ENCODE data around the gene STX16. TPM values are rescaled to one million over a fixed set of nuclear protein-coding genes. Genes with fewer than 3 reads are reported as not detected.

Gene STX16
- total and polyA plus RNA-seq, 9 of the 15 experiments (the other 6 are each of a cell fraction or from before 2014, with no cell fraction given): 4.4 to 43.5 (median 14.7) TPM

DNA sequence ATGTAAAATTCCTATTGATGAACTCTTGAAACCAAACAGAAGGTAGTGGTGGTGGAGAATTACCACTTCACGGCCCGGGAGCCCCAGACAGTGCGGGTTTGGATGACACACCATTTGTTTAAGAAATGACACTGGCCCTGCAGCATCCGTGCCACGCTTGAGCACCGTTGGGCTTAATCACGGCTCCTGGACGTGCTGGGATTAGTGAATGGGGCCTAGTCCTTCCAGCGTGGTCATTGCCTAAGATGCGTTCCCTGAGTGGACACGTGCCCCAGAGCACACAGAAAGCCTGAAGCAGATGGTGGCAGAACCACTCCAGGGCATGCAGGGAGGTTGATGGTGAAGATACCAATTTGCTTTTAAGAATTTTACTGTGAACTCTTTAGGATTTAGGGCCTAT, 14.5 kb downstream of the STX16 start:
- POLR2A ChIA-PET: no interaction called here

More for the DNA sequence above, 14.5 kb downstream of the STX16 start:
- ATAC-seq: no peak
- Histone ChIP-seq H3K27ac (ENCODE audit: extremely low read depth, low read depth, low read length) (no peak overlapping the region), H3K9me3 (replicated peaks; ENCODE audit: control insufficient read depth, insufficient read depth, low read depth, low read length) (no peaks in the 10 kb centered on the region), H4K20me1 (replicated peaks; ENCODE audit: control insufficient read depth, insufficient read depth, low read length) (no peaks in the 10 kb centered on the region; the same call in 1 of the 2 replicates), H3K4me1 (replicated peaks in 1 of 2; ENCODE audit: control insufficient read depth in 2 of 2, insufficient read depth in 2 of 2, low read length in 2 of 2) (no peaks in the 10 kb centered on the region), H3K36me3 (ENCODE audit: control insufficient read depth, insufficient read depth, low read length) (peaks cover 69% of the 10 kb centered on the region; the same call in 2 of the 3 replicates), H3K9ac (ENCODE audit: insufficient read depth in 1 of 2, low read depth in 2 of 2, low read length in 2 of 2) (0 out of 4 replicates have a peak overlapping the region, but pooled peaks of 1 of the 2 experiments have one; percentile 55), H2AFZ (ENCODE audit: low read depth, low read length) (no peak overlapping the region), H3K4me2 (ENCODE audit: insufficient read depth, low read length) (no peak overlapping the region), H3K4me3 (no peak overlapping the region), H3K9me1 (ENCODE audit: control insufficient read depth, insufficient read depth, low read length) (no peaks in the 10 kb centered on the region), H3K79me2 (ENCODE audit: control insufficient read depth, insufficient read depth, low read length) (peaks cover 44% of the 10 kb centered on the region), H3K27me3 (ENCODE audit: control insufficient read depth in 2 of 2, insufficient read depth in 2 of 2, low read length in 2 of 2) (no peaks in the 10 kb centered on the region)
- TF ChIP-seq ZNF318 (IDR thresholded peaks at IDR 0.05; ENCODE audit: borderline replicate concordance in 1 of 2, low read depth in 1 of 2): no peak
- TF ChIP-seq BRF1 (IDR thresholded peaks at IDR 0.05; ENCODE audit: borderline replicate concordance, extremely low read depth, insufficient read length): no peak
- TF ChIP-seq FUS (optimal IDR thresholded peaks at IDR 0.05; ENCODE audit: low read depth, low read length): no peak
- no peak for TF ChIP-seq RFX5 (IDR thresholded peaks at IDR 0.05; ENCODE audit: low read depth, low read length)
- CTCF ChIA-PET (ENCODE audit: low intra/inter-chr PET ratio): no interaction called here
- DNase-seq (ENCODE audit: extremely low read depth in 1 of 4, low spot score in 3 of 4): no peak
- intact Hi-C loops (cut with micrococcal nuclease): no loop called here
- BruUV-seq (replicated peaks): no TSS peak
- in situ Hi-C loops (cut with MboI): no loop called here
- no peak for FAIRE-seq
- 93% methylated on average over 11 of the region's 11 CpGs for WGBS (ENCODE audit: insufficient coverage, low coverage, missing lambda C conversion rate)
